NCI-H146 treated with DMSO at 0.1 percent for 48 hours (cell line): ENCODE results near the gene GABRA5.

Experiments
- DNase-seq: peaks from one replicate; lab custom pipeline; 2025; ENCODE audit not compliant: unreplicated experiment; lab: John Stamatoyannopoulos, UW

Gene GABRA5

DNA sequence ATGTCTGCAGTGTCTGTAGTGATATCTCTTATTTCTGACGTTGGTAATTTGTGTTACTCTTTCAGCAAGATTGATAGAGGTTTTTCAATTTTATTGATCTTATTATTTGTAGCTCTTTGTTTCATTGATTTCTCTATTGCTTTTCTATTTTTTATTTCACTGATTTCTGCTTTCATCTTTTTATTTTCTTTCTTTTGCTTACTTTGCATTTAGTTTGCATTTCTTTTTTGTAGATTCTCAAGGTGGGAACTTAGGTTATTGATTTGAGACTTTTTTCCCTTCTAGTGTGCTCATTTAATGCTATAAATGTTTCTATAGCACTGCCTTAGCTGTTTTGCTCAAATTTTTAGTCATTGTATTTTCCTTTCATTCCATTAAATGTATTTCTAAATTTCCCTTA, 54.6 kb downstream of the GABRA5 start:
- DNase-seq: no peak

DNA sequence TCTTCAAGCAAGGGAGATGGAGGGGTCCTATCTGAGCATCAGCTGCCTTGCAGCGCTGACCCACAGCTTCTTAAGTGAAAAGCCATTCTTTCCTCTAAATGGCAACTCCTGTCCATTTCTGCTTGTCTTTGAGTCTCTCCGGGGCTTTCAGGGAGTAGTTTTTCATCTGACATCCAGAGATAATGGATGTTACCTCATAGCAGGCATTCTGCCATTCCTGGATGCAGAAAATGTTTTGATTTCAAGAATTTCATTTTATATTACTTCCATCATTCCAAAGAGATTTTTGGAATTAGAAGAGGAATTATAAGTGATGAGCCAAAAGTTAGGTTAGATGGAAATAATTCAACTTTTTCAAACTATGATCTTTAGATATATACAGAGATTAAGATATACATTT, 59.2 kb downstream of the GABRA5 start:
- DNase-seq: no peak

DNA sequence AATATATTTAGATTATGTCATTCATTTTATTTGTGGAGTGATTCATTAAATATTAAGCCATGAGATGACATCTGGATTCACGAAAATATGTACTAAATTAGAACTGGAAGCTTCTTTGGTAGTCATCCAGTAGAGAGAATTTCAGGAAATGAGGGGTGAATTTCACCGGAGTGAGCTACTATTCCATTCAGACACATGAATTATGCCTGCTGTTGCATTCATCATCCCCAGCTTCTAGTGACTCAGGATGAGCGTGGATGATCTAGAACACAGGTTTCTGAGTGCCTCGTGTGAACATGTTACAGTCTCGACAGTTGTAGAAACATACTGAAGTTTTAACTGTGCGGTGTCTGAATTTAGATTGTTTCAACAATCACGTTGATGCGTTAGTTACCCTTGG, 61.2 kb downstream of the GABRA5 start:
- no peak for DNase-seq

DNA sequence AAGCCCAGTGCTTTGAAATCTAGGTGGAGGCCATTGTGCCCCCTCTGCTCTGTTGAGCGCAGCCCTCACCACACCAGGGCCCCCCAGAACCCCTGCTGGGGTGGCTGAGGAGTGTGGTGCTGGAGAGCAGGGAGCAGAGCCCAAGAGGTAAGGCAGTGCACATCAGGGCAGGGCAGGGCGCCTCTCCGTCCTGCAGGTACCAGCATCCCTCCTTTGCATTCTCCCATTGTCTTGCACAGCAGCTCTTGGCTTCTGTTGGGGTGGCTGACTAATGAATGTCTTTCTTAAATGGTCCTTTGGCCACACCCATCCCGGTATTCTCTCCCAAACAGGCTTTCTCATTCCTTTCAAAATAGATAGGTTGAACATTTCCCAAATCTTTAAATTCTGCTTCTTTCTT, 62.7 kb downstream of the GABRA5 start:
- DNase-seq: no peak

DNA sequence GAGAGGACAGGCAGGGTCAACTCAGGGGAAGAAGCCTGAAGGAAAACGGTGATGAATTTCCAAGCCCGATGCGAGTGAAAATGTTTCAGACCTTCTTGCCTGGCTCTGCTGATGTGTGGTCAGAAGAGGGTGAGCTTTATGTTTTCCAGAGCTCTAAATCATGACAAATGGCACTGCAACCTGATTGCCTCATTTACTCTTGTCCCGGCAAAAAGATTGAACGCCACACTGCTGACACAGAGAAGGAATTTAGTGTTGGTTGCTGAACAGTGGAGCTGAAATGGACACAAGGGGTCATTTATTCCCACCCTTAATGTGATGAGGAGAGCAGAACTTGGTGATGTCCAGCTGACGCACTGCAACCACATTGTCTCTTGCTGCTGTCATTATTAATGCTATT, 68.0 kb downstream of the GABRA5 start:
- DNase-seq: no peak

DNA sequence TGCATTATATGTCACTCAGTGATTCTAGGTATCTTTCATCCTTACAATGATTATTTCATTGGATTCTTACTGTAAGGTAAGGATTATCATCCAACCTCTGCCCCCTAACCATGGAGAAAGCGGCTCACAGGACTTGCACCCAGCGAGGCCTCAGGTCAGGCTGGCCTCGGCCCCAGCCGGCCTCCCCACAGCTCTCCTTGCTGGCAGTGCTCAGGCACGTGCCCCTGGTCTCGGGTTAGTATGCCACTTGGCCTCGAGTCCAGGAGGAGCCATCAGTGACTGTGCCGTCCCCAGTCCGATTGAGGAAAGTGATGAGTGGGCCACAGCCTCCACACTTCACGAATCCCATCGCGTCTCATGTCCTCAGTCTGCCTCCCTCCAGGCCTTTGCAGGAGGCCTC, 68.5 kb downstream of the GABRA5 start:
- DNase-seq: no peak

DNA sequence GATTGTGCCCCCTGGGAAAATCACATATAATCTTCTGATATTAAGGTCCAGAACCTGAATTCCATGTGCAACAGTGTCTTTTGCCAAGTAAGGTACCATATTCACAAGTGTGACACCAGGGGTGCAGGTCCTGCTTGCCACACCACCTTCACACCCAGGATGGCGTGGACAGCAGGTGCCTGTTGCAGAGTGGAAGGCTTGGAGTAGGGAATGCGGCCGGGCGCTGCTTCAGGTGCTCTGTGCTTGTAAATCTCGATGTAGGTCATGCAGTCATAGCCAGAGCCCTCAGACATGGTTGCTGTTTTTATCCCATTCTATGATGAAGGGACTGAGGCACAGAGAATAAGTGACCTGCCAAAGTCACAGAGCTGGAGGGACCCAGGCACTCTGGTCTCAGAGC, 69.6 kb downstream of the GABRA5 start:
- no peak for DNase-seq

DNA sequence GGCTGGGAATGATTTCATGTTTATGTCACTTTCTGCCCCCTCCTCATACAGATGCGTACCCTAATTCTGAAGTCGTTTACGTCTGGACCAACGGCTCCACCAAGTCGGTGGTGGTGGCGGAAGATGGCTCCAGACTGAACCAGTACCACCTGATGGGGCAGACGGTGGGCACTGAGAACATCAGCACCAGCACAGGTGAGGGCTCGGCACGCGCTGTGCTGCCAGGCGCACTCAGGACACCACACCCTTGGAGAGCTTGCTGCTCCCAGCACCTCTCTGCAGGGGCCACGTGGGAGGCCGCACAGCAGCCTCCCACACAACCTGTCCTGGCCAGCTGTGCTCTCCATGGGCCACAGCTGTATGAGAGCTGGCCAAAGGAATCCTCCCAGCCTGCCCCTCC, 70.3 kb downstream of the GABRA5 start:
- DNase-seq: no peak

DNA sequence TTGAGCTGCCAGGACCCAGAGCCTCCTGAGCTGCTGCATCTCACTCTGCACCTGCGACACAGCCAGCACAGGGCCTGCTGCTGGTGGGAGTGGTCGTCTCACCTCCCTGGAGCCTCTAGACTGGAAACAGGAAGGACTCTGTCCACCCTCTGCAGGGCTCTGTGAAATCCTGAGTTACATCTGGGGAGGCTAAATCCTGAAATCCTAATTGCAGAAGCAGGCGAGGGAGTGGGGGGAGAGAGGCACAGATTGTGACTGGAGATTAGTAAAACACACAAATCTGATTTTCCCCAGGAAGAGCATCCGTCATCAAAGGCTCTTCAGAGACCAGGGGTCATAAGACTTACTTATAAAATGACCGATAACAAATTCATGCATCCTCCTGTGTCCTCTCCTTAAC, 72.5 kb downstream of the GABRA5 start:
- DNase-seq: no peak

DNA sequence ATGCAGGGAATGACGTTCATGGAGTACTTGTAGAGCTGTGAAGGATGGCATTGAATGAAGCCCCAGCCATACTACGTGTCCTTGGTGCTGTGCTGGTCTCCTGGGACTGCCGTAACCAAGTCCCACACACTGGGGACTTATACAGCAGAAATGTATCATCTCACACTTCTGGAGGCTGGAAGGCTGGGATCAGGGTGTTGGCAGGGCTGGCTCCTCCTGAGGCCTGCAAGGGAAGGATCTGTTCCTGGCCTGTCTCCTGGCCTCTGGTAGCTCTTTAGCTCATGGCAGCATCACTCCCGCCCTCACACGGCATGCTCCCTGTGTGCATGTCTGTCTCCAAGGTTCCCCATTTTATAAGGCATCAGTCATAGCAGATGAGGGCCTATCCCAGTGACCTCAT, 74.6 kb downstream of the GABRA5 start:
- DNase-seq: no peak

DNA sequence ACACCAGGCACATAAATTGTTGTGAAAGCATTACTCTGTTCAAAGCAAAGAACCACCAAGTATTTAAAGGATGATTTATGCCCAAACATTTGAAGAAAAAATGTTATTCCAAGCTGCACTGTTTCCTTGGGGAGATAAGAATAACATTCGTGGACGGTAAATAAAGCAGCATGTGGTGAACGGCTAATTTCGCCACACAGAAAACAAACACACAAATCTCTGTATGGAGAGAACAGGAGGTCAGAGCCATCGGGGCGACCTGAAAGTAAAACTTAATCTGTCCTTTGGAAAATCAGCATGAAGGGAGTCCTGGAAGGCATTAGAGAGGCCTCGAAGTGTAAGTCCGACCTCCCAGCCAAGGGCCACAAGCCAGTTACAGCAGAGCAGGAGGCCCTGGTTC, 77.0 kb downstream of the GABRA5 start:
- DNase-seq: no peak

DNA sequence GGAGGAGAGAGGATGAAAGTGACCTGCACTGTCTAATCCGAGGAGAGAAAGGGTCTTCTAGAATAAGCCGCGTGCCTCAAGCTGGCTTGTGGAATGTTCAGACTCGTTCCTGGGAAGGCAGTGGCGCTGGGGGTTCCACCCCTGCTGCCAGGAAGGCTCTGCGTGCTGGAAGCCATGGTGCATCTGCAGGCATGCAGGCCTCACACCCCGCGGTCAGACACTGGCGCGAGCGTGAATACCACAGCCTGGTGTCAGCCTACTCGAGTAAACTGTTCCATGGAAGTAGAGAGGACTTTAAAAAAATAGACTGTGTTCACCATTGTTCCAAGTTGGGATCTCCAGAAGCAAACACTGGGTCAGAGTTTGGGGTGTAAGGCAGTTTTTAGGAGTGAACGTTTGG, 78.2 kb downstream of the GABRA5 start:
- no peak for DNase-seq

DNA sequence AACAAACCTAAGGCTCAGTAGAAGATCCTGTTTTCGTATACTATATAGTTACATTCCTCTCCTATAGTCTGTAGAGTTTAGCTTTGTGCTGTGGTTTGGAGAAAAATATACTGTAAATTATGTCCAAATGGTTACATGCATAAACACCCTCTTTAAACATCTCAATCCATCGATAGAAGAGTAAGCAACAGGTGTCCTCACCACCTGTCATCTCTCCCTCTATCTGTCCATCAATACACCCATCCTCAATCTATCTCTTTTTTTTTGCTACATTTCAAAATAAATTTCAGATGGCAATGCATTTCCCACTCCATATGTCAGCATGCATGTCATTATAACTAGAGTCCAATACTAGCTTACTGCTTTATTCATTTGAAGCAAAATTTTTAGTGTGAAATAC, 83.1 kb downstream of the GABRA5 start:
- no peak for DNase-seq

DNA sequence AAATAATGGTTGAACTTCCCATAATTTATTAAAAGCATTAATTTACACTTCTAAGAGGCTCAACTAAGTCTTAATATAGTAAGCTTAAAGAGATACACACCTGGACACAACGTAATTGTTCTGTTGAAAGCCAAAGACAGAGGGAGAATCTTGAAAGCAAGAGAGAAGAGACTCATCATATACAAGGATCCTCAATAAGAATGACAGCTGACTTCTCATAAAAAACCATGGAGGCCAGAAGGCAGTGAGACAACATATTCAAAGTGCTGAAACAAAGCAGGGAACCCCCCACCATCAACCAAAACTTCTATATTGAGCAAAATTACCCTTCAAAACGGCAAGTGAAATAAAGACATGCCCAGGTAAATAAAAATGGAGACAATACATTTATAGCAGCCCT, 87.5 kb downstream of the GABRA5 start:
- DNase-seq: no peak

DNA sequence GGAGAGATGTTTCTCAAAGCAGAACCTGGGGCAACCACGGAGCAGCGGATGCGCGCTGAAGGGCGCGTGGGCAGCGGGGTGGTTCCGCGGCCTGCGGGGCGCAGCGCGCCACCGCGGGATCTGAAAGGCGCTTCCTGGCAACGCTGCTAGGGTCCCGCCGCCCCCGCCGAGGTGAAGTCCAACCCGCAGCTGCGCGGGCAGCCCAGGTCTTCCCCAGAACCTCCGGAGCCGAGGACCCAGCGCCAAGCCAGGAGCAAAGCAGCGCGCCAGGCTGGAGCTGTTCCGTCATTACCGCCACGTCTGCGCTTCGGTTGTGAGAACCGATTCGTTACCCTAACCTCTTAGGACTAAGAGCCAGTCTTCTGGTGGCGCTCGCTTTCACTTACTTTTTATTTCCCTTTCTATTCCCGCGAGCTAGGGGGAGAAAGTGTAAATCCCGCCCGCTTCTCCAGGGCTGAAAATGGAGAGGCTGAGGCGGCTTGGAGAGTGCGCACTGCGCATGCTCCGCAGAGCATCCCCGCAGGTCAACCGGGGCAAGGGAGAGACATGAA, 100.9 kb downstream of the GABRA5 start:
- DNase-seq: no peak

DNA sequence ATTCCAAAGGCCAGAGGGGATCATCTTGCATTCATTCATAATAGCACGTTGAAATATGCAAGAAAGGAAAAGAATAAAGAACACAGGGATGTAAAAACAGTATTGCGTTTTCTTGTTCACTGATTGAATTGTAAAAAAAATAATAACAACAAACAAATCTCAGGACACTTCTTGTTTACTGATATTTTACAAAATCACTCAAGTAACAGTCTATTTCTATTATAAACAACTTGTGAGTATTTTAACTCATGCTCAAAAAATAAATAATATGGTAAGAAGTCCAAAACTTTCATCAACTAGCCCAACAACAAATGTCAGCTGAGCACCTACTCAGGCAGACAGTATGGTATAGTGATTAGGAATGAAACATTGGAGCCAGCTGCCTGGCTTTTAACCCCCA, 101.9 kb downstream of the GABRA5 start:
- no peak for DNase-seq

DNA sequence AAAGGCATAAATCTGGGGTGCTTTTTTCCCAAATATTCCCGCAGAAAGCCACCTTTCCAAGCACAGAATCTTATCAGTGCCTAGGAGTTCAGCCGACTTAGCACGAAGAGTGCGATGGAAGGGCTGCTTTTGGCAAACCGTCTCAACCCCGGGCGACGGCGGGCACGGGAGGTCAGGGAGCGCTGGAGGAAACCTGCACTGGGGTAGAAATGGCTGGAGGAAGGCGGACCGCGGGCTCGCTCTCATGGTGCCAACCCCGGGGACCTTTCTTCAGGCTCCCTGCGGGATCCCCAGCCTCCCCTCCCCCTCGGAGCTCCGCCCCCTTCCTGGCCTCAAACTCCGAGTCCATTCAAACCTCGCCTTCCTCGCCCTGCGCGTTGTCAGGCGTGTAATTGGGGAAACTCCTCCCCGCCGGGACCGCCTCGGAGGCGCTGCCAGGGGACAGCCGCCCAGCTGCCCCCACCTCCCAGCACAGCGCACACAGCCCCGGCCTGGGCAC, 103.9 kb downstream of the GABRA5 start, which contains the start of gene GABRG3:
Gene GABRG3, plus strand, starts transcription at position 470 of the 499 bp plus-strand sequence.
- DNase-seq: no peak

DNA sequence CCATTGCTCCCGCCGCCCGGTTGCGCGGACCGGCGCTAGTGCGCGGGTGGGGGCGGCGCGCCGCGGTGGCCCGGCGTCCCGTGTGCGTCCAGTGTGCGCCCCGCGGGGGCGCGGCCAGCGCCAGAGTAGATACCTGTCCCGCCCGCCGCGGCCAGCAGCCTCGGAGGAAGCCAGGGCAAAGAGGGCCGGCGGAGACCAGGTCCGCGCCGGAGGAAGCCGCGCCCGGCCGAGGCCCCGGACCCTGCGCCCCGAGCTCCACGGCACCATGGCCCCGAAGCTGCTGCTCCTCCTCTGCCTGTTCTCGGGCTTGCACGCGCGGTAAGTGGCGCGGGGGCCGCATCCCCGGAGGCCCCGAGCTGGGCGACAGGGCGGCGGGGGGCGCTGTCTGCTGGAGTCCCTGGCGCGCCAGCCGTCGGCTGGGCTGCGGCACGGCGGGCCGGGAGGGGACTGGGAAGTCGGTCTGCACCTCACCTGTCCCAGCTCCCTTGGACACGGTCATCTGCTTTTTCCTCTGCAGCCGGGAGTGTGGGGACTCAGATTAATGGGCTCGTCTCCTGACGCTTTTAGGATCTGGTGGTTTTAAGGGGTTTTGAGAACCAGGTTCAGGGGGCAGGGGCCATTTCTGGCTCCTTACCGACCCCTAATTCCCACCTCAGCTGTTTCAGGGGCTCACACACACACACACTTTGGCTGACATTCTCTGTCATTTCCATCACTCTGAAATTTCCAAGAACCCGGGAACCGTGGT, 104.6 kb downstream of the GABRA5 start:
- DNase-seq: no peak

DNA sequence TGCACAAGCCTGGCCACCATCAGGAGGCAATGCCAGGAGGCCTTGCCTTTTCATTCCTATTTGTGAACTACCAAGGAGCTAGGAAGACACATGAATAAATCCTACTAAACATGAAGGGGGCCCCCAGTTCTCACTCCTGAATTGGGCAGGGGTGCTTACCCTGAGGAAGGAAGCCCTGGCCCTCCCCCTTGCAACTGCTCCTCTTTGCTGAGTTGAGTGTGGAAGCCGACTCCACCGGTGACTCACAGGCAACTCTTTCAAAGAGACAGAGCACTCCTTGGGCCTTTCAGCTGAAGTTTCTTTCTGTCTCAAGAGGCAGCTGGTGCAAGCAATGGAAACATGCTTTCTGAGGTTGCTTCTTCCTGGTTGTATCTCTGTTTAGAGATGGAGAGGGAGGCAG, 105.8 kb downstream of the GABRA5 start:
- no peak for DNase-seq

DNA sequence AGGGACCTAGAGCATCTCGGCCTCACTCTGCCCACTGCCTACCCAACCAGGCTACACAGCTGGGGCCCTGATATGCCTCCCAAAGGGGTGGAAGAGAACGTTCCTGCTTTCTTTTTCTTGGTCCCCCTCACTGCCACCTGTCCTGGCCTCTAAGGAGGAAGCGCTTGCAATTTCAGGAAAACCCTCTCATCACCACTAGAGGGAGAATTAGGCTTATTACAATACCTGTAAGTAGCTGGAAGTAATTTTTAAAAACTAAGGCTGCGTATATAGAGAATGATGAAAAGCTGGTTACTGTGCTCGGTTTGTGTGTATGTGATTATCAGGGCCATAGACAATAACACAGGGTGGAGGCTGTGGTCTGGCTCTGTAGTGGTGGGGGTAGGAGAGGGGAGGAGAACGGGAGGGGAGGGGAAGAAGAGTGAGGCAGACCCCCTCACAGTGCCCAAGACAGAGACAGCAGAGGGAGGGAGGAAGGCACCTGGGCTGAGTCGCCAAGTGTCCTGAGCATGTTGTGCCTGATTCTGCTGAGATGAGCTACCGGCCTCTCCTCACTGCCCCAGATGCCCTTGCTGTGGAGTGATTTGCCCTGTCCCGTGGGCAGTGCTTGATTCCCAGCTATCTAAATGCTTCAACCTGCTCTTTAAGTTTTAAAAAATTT, 107.4 kb downstream of the GABRA5 start:
- DNase-seq: no peak

DNA sequence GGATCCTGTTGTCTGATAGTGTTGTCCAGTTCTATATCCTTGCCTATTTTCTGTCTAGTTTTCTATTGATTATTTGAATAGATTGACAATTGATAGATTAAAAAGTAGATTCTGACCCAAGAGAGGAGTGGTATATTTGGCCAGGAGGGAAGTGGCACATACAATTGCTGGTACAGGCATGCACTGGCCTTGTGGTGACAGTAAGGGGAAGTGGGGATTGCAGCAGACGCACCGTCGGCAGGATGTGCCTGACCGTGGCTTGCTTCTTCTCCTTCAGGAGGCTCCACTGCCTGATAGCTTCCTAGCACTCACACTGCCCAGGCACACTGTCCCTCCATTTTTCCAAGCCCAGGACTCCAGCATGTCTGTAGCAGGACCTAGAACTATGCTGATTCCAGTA, 114.6 kb downstream of the GABRA5 start:
- DNase-seq: no peak

DNA sequence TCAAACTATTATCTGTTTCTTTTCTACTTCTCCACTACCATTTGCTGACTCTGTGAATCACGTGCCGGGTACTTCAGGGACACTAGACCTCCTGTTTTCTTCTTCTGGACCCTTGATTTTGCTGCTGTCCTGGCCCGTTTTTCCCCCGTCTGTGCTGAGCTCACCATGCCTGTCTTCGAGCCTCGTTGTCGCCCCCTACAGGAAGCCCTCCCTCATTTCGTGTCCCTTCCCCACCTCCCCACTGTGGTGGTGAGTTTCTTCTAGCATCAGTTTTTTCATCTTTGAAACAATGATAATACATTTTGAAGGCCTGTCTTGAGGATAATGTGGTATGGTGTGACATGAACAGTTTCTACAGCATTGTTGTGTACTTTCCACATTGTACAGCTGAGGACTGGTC, 117.0 kb downstream of the GABRA5 start:
- DNase-seq: no peak
